Measurements from ENCODE around the gene NAV2. TPM values are rescaled to one million over a fixed set of nuclear protein-coding genes. Genes with fewer than 3 reads are reported as not detected.

Gene NAV2
- polyA plus RNA-seq, 3 donors, result not detected

- no peaks in the 10 kb centered on the region for H3K36me3 Mint-ChIP-seq
- no CpG with 5 or more reads among the region's 2 CpGs for WGBS (ENCODE audit: insufficient coverage)
- H3K27me3 Mint-ChIP-seq (ENCODE audit: low read depth in 3 of 3), result peaks cover 3 to 6% (median 3%) of the 10 kb centered on the region in 3 donors
- TF ChIP-seq CTCF (IDR thresholded peaks at IDR 0.05), result no peak
- peaks cover 0 to 1% (median 0%) of the 10 kb centered on the region in 7 donors for H3K9me3 Mint-ChIP-seq
- Histone ChIP-seq H3K4me2 (replicated peaks; ENCODE audit: extremely low read depth, low read length, poor library complexity, severe bottlenecking) (no peak overlapping the region), H4K20me1 (ENCODE audit: insufficient read depth, low read length) (no peaks in the 10 kb centered on the region), H3K9me3 (replicated peaks in 1 of 2; ENCODE audit: control insufficient read depth in 1 of 2, insufficient read depth in 1 of 2, low read length in 2 of 2) (no peaks in the 10 kb centered on the region), H3K27ac (ENCODE audit: low read depth in 1 of 2, low read length in 2 of 2) (no peak overlapping the region), H3K4me3 (replicated peaks in 1 of 3; ENCODE audit: low read depth in 2 of 3, low read length in 3 of 3) (no peak overlapping the region), H3K79me2 (ENCODE audit: insufficient read depth, low read length) (no peaks in the 10 kb centered on the region), H3K9ac (ENCODE audit: insufficient read depth, low read length, poor library complexity, severe bottlenecking) (no peak overlapping the region), H2AFZ (ENCODE audit: insufficient read depth, low read depth, low read length, poor library complexity, severe bottlenecking) (no peak overlapping the region), H3K4me1 (ENCODE audit: control insufficient read depth in 1 of 2, insufficient read depth in 2 of 2, low read length in 2 of 2) (no peaks in the 10 kb centered on the region), H3K27me3 (ENCODE audit: control insufficient read depth in 2 of 2, insufficient read depth in 2 of 2, low read length in 2 of 2) (no peaks in the 10 kb centered on the region), H3K36me3 (replicated peaks in 1 of 2; ENCODE audit: control insufficient read depth in 1 of 2, insufficient read depth in 2 of 2, low read length in 2 of 2) (no peaks in the 10 kb centered on the region)
- no peaks in the 10 kb centered on the region for H3K4me1 Mint-ChIP-seq
- DNase-seq, result no peak
- H3K27ac Mint-ChIP-seq, result no peak overlapping the region
- no peak overlapping the region for H3K4me3 Mint-ChIP-seq
- intact Hi-C loops (cut with micrococcal nuclease), result no loop called here
Measured at GRCh38 chr11:19920982-19921381, 208.3 kb downstream of the NAV2 start.

GRCh38 chr11:19921976-19922688 is 209.5 kb downstream of the NAV2 start:
- H3K4me3 Mint-ChIP-seq, result no peak overlapping the region

More at GRCh38 chr11:19921976-19922688, 209.5 kb downstream of the NAV2 start:
- DNase-seq, result no peak
- Histone ChIP-seq H3K79me2 (ENCODE audit: insufficient read depth, low read length) (no peaks in the 10 kb centered on the region), H3K27me3 (ENCODE audit: control insufficient read depth in 2 of 2, insufficient read depth in 2 of 2, low read length in 2 of 2) (no peaks in the 10 kb centered on the region), H3K4me1 (ENCODE audit: control insufficient read depth in 1 of 2, insufficient read depth in 2 of 2, low read length in 2 of 2) (no peaks in the 10 kb centered on the region), H3K27ac (ENCODE audit: low read depth in 1 of 2, low read length in 2 of 2) (no peak overlapping the region), H2AFZ (ENCODE audit: insufficient read depth, low read depth, low read length, poor library complexity, severe bottlenecking) (no peak overlapping the region), H3K36me3 (replicated peaks in 1 of 2; ENCODE audit: control insufficient read depth in 1 of 2, insufficient read depth in 2 of 2, low read length in 2 of 2) (no peaks in the 10 kb centered on the region), H3K9me3 (replicated peaks in 1 of 2; ENCODE audit: control insufficient read depth in 1 of 2, insufficient read depth in 1 of 2, low read length in 2 of 2) (no peaks in the 10 kb centered on the region), H3K4me3 (replicated peaks in 1 of 3; ENCODE audit: low read depth in 2 of 3, low read length in 3 of 3) (no peak overlapping the region), H3K4me2 (replicated peaks; ENCODE audit: extremely low read depth, low read length, poor library complexity, severe bottlenecking) (no peak overlapping the region), H4K20me1 (ENCODE audit: insufficient read depth, low read length) (no peaks in the 10 kb centered on the region), H3K9ac (ENCODE audit: insufficient read depth, low read length, poor library complexity, severe bottlenecking) (no peak overlapping the region)
- TF ChIP-seq CTCF (IDR thresholded peaks at IDR 0.05), result no peak
- intact Hi-C loops (cut with micrococcal nuclease), result no loop called here
- no peaks in the 10 kb centered on the region for H3K36me3 Mint-ChIP-seq
- peak overlapping the region in 1 of 7 donors; percentile 11 for H3K27ac Mint-ChIP-seq
- H3K27me3 Mint-ChIP-seq (ENCODE audit: low read depth in 3 of 3), result peaks cover 3 to 4% (median 3%) of the 10 kb centered on the region in 3 donors
- peaks cover 0 to 3% (median 0%) of the 10 kb centered on the region in 7 donors for H3K9me3 Mint-ChIP-seq
- H3K4me1 Mint-ChIP-seq, result no peaks in the 10 kb centered on the region
- no CpG with 5 or more reads among the region's 3 CpGs for WGBS (ENCODE audit: insufficient coverage)

All from CD14-positive monocyte (primary cell).